GM21619 (cell line): Measurements from ENCODE around the gene GADD45A.
A peak's percentile ranks its signal among the peaks of the same experiment; 100 is the strongest.
"Not testable (repeated sequence)": the region's sequence is repeated elsewhere in the genome, so short reads cannot be mapped to it uniquely, and the experiment has no call there.

ENCODE experiments used
- ATAC-seq: cut with Tn5 transposase; IDR thresholded peaks from one replicate; pipeline ENCODE4 v1.9.1; 2021; ENCODE audit not compliant: unreplicated experiment

GADD45A gene

DNA sequence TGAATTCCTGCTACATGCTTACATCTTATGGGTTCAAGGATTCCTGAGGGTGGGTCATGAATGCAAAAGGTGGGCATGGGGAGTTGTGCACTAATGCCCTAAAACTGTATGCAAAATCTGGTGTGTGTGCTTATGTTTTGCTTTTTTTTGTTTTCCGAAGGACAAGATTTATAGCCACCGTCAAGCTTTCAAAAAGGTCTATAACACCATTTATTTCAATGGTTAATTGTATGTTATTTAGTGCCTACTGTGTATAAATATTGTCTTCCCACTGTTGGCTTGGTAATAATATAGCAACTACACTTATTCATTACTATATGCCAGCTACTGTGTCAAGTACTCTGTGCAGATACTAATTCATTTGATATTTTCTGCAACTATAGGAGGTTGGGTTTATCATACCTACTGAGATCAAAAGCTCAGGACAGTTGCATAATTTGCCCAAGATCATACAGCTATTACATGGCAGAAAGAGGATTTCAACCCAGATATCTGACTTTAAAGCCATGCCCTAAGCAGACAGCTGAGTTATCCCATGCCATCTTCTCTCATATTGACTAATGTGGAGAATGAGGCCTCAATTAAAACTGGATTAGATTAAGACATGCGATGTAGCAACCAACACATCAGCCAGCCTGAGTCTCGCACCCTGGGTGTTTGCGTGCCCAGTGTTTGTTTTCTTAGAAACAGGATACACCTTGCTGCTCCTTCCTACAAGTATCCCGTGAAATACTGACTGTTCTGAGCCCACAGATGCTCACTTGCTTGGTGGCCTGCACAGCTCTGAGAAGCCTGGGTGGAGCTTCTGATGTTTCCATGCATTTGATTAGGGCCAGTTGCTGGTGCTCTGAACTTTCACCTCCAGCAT lies 34.6 kb downstream of the GADD45A start:
- no peak for ATAC-seq

DNA sequence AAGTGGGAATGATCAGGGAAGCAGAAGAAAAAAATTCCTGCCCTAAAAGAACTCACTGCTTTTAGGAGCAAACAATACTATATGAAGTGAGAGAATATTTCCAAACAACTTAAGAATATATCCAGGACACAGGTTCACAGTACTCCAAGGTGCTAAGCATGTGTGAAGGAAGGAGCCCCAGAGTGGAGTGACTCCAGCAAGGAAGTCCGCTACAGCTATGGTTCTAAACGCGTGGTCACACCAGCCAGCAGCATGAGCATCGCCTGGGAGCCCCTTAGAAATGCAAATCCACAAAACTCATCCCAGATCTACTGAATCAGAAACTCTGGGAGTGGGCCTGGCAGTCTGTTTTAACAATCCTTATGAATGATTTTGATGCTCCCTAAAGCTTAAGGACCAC lies 36.1 kb downstream of the GADD45A start:
- ATAC-seq, result no peak

DNA sequence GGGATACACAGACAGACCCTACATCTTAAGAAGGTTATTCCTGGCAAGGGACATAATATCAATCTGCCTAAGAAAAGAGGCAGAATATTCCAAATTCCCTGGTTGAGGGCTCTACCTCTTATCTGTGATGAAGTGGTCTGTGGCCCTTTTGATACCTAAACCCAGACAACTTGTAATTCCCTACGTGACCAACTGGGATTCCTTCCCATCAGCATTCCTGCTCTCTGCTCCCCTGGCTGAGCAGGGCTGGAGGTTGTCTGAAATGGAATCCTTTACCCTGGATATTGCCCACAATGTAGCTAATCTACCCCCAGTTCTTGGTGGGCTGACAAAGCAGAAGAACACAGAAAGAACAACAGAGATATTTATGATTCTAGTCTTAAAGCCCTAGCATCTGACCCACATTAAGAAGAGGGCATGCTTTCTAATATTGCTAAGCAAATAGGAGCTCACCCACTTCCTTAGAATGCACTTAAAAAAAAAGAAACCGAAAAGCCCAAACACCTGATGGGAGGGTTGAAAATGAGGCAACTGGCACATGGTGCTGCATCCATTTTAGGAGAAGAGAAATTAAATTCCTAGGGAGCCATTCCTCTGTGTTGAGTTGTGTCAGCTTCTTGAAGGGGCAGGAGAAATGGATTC lies 36.8 kb downstream of the GADD45A start:
- ATAC-seq, result no peak

DNA sequence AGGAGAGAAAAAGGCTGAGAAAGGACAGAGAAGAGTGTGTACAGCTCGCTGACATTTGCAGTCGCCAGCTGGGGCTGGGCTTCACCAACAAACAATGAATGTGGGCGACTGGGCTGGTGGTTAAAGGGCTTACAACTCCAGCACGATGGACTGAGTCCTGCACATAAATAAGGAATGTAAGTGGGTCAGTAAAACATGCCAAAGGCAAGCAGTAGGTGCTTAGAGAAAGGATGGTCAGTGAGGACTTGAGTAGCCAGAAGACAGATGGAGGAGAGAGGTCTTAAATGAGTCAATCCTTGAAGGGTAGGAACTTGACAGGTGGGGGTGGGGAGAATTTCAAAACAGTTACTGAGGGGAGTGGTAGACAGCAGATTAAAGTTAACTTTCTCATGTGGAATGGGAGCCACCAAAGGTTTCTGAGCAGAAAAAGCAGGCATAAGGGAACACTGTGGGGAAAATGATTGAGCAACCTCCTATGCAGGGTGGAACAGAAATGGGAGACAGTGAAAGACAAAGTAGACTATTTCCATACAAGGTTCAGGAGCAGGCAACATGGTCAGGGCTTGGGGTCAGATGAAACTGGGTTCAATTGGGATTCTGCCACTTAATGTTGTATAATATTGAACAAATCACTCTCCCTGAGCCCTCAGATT lies 37.4 kb downstream of the GADD45A start:
- ATAC-seq, result no peak

DNA sequence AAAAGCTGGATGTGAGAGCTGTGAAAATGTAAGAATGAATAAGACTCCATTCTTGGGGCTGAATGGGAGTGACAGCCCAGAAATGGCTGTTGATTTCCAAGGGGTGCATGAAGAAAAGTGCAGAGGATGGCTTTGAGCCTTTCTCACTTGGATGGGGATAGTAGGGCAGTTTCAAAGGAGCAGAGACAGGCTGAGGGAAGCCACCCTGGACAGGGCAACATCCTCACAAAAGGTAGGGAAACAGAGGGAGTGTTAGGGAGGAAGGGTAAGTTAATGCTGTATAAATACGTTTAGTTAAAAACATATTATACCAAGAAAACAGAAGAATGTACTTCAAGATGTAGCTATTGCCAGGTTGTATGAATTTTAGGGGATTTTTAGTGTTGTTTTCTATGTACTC lies 38.1 kb downstream of the GADD45A start:
- no peak for ATAC-seq

DNA sequence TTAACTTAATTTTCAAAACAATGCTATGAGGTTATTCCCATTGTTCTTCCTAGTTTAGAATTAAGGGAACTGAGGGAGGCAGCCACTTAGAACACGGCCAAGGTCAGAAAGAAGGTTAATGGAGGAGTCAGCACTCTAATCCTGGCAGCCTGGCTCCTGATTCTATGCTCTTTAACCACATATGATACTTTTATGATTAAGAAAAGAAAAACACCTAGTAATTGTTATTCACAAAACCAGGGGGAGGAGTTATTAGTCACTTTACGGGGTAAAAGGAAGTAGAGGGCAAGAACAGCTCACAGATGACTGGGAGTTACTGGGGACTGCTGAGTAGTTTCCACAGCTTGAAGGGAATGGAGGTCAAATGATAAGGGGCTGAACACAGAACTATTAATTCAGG lies 38.6 kb downstream of the GADD45A start:
- ATAC-seq, result peak; percentile 74

DNA sequence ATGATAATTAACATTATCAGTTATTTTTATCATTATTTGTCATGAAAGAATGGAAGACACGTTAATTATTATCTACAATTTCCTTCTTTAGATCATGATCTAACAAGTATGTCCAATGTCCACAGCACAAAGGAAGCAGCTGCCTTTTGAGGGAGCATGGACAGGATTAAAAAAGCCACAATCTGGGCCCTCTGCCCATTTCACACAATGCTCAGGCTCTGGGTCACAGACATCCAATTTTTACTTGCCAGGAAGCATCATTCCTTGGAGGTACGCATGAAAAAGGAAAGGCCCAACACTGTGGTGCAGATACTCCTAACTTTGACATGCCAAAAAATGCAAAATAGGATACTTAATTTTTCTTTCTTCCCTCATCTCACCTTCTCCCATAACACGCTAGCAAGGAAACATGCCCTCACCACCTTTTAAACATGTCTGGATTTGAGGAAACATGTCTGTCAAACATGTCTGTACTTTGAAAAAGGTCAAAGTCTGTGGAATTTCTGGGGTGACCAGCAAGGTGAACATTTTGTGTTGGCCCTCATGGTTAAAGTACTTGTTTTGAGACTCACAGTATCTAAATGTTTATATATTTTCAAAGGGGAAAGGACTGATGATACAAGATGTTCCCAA lies 40.0 kb downstream of the GADD45A start:
- no peak for ATAC-seq

DNA sequence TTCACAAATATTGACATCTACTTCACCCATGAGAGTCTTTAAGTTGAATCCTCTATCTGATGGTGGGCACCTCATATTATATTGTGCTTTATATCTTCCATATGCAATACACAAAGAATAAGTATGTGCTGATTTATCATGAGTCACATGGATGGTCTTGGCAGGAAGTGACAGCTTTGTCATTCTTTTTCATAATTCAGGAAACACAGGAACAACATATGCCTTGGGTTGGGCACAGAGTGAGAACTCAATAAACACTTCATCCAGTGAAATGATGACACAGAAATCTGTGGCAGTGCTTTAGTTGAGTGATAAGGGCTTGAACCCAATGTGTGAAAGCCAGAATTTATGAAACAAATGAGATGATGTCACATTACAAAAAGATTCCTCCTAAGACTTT lies 41.2 kb downstream of the GADD45A start:
- no peak for ATAC-seq

DNA sequence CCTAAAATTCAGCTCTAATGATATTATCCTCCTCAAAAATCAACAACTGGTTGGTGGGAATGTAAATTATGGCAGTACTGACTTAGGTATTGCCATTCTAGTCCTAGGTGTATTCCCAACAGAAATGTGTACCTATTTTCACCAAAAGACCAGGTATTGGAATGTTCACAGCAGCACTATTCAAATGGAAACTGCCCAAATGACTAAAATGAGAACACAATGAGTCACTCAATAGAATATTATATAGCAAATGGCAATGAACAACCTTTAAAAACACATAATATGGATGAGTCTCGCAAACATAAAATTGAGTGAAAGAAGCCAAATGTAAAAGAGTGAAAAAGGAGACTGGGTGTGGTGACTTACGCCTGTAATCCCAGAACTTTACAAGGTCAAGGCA lies 44.9 kb downstream of the GADD45A start:
- ATAC-seq, result peak; percentile 41

DNA sequence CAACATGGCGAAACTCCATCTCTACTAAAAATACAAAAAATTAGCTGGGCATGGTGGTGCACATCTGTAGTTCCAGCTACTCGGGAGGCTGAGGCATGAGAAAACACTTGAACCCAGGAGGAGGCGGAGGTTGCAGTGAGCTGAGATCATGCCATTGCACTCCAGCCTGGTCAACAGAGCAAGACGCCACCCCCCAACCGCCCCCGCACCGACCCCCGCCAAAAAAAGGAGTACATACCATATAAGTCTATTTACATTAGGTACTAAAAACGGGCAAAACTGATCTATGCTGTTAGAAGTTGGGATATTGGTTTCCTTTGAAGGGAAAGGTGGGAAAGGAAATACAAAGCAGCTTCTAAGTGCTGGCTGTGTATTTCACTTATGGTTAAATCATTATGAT lies 45.3 kb downstream of the GADD45A start:
- ATAC-seq, result not testable (repeated sequence)

DNA sequence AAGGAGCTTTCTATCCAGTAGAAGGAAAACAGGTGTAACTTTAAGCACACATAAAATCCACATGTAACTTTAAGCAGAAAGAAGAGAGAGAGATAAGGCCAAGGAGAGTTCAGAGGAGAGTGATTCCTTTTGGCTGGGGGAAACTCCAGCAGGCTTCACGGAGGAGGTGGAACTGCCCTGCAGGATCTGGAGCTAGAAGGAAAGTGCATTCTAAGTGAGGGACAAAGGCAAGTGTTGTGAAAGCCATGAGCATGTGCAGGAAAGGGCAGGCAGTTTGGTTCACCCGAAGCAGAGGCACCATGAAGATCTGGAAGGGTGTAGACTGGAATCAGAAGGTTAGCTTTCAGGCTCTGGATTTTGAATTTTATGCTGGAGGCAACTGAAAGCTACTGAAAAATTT lies 46.3 kb downstream of the GADD45A start:
- no peak for ATAC-seq

DNA sequence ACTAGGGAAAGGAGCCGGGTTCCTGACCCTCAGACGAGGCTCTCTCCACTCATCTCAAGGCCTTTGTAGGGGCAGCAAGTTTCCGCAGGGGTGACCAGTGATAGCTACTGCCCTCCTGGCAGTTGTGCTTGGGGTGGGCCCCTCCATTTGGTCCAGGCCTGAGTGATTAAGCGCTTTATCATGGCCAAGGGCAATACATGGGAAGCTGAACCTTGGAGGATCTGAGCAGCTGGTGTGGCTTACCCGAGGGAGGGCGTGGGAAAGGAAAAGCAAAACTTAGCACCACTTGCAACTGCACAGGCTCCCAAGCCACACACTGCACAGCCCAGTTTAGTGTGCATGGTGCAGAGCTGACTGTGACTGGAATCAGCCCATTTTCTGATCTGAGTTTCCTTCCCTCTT lies 47.8 kb downstream of the GADD45A start:
- no peak for ATAC-seq

DNA sequence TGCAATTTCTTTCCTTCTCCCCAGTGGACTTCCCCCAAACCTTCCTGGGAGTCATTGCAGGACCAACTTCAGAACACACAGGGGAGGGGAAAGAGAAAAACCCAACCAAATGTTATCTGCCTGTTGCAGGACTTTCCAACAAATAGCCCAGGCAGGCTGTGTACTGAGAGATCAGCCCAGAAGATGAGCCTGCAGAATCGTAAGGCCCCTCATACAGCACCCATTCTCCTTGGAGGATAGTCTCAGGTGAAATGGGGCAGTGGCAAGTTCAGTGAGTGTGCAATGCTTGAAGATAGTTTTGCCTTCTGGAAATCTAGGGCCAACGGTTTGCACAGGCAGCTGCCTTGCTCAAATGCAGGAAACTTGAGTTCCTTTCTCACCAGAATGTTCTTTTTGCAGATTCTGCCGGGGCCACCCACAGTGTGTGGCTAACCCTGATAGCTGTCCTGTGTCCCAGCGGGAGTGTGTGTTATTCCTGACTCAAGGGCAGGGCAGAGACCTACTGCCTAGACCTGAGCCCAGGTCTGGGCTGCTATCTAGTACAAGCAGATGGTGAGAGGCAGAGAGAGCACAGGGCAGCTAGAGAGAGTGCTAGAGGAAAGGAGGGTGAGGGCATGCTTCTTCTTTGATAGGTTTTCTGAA lies 48.8 kb downstream of the GADD45A start:
- ATAC-seq, result no peak

DNA sequence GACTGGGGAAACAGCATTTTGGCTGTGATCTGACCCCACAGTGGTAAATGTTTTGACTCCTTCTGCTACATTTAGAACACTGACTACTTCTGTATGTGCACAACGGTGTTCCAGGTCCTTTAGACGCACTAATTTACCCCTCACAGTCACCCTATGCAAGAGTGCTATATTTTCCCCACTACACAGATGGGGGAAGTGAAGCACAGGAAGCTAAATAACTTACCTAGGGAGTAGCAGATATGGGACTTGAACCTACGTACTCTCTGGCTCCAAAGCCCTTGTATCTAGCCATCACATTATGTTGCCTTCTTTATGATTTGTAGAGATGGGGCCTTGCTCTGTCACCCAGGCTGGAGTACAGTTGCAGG lies 49.3 kb downstream of the GADD45A start:
- no peak for ATAC-seq

DNA sequence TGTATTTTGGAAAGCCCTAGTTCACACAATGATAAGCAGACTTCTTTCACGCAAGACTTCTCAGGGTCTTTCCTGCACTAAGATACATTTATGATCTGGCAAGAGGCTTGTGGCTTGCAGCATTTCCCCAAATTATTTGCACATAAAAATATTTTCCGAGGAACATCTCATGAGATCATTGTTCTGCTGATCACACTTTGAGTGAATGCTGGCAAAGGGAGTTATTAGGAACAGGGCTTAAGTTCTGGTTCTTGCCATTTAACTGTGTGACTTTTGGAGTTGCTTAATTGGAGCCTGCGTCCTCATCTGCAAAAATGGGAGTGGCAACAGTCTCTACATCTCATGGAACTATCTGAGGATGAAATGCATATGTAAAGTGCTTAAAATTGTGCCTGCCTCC lies 50.2 kb downstream of the GADD45A start:
- ATAC-seq, result no peak

DNA sequence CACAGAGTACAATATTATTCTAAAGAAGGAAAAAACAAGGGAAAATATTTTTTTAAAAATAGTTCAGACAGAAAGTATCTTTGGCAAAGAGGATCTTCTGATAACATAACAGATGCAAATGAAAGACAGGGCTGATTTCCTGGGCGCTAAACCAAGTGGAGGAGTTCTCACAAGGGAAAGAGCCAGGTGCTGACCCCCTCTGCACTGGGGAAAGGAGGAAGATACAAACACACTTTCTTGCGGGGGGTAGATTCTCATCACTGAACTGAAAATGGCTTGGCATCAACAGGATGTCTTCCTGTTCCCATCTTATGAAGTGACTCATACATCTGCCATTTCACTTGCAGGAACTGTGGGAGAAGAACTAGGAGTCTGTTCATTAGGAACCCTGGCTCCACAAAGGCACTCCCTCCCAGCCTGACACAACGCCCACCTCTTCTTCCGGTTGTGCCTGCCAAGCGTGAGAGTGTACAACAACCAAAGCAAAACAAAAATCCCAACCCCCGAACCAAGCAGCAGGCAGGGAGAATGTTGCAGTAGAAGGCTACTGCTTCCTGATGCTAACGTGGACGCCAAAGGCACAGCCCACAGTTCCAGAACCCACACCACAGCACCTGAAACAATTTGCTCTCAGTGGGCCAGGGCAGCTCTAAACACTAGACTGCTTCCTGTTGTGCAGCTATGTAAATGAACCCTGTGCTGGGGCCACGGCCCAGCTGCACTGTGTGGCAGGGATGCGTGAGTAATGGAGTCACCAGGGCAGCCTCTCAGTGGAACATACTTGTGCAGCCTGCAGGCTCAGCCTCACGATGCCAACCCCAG lies 51.0 kb downstream of the GADD45A start:
- peak; percentile 94 for ATAC-seq

DNA sequence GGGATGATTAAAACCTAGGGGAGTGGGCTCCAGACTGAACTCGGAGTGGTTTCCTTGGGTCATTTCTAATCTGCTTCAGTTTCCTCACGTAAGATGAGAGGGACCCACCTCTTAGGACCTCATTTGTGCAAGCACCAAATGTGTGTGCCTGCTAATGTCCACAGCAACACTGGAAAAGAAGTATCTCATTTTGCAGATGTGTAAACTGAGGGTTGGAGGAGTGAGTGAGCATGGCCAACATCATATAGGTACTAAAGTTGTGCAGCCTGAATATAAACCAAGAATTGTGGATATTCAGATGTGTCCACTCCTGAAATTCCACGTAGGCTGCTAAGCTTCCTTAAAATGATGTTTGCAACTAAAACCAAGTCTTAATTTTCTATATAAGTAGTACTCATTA lies 51.7 kb downstream of the GADD45A start:
- ATAC-seq, result no peak

DNA sequence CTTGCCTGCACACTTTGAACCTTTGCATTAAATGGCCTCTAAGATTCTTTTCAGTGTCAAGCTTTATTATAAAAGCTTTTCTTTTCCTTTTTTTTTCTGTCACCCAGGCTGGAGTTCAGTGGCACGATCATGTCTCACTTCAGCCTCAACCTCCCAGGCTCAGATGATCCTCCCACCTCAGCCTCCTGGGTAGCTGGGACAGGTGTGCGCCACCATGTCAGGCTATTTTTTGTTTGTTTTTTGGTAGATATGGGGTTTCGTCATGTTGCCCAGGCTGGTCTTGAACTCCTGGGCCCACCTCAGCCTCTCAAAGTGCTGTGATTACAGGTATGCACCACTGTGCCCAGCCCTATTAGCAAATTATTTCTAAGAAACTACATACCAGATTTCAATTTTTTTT lies 52.9 kb downstream of the GADD45A start:
- no peak for ATAC-seq
